Measurements from ENCODE around the gene LSAMP. TPM values are rescaled to one million over a fixed set of nuclear protein-coding genes. Genes with fewer than 3 reads are reported as not detected.
"Not testable (repeated sequence)": the region's sequence is repeated elsewhere in the genome, so short reads cannot be mapped to it uniquely, and the experiment has no call there.

The LSAMP gene
- polyA plus RNA-seq, 1 experiment, result 2.7 TPM

DNA sequence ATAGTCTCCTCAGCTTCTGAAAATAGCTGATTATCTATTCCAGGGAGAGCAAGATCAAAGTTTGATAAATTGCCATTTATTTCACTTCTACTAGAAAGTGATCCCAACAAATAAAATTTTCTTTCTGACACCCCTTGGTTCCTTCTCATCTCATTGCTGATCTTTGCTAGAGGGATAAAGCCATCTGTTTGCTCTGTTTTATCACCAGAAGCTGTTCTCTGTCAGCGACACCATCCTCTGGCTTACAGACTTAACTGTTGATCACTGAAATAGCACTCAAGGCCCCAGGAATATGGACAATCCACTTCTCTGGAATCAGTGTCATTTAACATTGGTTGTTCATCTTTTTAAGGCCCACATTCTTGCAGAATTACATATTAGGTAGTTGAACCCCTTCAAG is 219.0 kb downstream of the LSAMP start:
- ChIA-PET POLR2A (no interaction called here), CTCF (interaction anchor here (0.6 kb wide), 1 partner anchor 7 kb away, joined by 3 read pairs; no protein-coding TSS in a partner anchor)
- H3K36me3 ChIP-seq (ENCODE audit: control insufficient read depth, insufficient read depth, low read length), result no peaks in the 10 kb centered on the region
- TF ChIP-seq, protein P1, sequence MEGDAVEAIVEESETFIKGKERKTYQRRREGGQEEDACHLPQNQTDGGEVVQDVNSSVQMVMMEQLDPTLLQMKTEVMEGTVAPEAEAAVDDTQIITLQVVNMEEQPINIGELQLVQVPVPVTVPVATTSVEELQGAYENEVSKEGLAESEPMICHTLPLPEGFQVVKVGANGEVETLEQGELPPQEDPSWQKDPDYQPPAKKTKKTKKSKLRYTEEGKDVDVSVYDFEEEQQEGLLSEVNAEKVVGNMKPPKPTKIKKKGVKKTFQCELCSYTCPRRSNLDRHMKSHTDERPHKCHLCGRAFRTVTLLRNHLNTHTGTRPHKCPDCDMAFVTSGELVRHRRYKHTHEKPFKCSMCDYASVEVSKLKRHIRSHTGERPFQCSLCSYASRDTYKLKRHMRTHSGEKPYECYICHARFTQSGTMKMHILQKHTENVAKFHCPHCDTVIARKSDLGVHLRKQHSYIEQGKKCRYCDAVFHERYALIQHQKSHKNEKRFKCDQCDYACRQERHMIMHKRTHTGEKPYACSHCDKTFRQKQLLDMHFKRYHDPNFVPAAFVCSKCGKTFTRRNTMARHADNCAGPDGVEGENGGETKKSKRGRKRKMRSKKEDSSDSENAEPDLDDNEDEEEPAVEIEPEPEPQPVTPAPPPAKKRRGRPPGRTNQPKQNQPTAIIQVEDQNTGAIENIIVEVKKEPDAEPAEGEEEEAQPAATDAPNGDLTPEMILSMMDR (IDR thresholded peaks at IDR 0.05; ENCODE audit: insufficient read depth, low read depth, low read length), result no peak
- no peak for DNase-seq (ENCODE audit: low read depth)
- no peak overlapping the region for H3K4me3 ChIP-seq (ENCODE audit: low read depth, low read length)
- H3K27me3 ChIP-seq (ENCODE audit: control insufficient read depth, insufficient read depth, low read length), result no peaks in the 10 kb centered on the region

DNA sequence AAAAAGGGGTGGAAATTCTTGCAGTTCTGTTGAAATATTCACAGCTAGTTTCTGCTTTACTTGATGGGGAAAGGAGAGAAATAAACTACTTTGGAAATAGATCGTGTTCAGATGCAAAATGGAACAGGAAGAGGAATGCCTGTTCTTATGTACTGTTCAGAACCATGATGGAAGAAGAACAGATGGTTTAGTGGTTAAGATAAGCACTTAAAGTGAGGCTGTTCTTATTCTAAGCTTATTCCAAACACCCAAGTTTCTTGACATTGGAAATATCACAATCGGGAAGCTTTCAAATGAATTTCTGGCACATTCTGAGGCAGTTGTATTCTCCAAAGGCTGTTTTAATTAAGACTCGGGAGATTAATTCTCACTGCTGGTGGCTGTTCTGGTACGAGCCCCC is 228.5 kb downstream of the LSAMP start:
- no peaks in the 10 kb centered on the region for H3K36me3 ChIP-seq (ENCODE audit: control insufficient read depth, insufficient read depth, low read length)
- ChIA-PET CTCF (no interaction called here), POLR2A (interaction anchor here (0.6 kb wide), 1 partner anchor 17 kb away, joined by 3 read pairs; no protein-coding TSS in a partner anchor)
- H3K4me3 ChIP-seq (ENCODE audit: low read depth, low read length), result no peak overlapping the region
- TF ChIP-seq, protein P1 (IDR thresholded peaks at IDR 0.05; ENCODE audit: insufficient read depth, low read depth, low read length), result no peak
- no peak for DNase-seq (ENCODE audit: low read depth)
- no peaks in the 10 kb centered on the region for H3K27me3 ChIP-seq (ENCODE audit: control insufficient read depth, insufficient read depth, low read length)

DNA sequence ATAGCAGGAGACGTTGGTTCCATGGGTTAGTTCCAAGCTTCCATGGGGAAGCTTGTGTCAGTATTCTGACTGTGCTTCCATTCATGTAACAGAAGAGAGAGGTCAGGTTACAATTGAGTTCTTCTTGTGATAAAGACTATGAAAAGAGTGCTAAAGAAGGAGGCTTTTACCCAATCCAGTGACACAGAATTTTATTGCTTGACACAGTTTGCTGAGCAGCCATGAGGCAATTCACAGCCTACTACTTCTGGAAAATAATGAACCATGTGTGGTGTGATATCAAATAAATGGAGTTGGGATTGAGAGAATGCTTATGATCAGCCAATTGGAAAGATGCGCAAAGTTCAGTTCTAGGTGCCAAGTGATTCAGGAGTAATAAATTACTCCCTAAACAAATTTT is 233.4 kb downstream of the LSAMP start:
- Histone ChIP-seq H3K36me3 (ENCODE audit: control insufficient read depth, insufficient read depth, low read length) (no peaks in the 10 kb centered on the region), H3K4me3 (ENCODE audit: low read depth, low read length) (no peak overlapping the region), H3K27me3 (ENCODE audit: control insufficient read depth, insufficient read depth, low read length) (no peaks in the 10 kb centered on the region)
- ChIA-PET CTCF (no interaction called here), POLR2A (no interaction called here)
- no peak for DNase-seq (ENCODE audit: low read depth)
- TF ChIP-seq, protein P1 (IDR thresholded peaks at IDR 0.05; ENCODE audit: insufficient read depth, low read depth, low read length), result no peak

DNA sequence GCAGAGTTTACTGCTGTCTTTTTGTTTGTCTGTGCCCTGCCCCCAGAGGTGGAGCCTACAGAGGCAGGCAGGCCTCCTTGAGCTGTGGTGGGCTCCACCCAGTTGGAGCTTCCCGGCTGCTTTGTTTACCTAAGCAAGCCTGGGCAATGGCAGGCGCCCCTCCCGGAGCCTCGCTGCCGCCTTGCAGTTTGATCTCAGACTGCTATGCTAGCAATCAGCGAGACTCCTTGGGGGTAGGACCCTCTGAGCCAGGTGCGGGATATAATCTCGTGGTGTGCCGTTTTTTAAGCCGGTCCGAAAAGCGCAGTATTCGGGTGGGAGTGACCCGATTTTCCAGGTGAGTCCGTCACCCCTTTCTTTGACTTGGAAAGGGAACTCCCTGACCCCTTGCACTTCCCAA is 236.5 kb downstream of the LSAMP start:
- H3K36me3 ChIP-seq (ENCODE audit: control insufficient read depth, insufficient read depth, low read length); H3K27me3 ChIP-seq (ENCODE audit: control insufficient read depth, insufficient read depth, low read length); H3K4me3 ChIP-seq (ENCODE audit: low read depth, low read length); DNase-seq (ENCODE audit: low read depth); CTCF ChIA-PET; POLR2A ChIA-PET: not testable (repeated sequence)

DNA sequence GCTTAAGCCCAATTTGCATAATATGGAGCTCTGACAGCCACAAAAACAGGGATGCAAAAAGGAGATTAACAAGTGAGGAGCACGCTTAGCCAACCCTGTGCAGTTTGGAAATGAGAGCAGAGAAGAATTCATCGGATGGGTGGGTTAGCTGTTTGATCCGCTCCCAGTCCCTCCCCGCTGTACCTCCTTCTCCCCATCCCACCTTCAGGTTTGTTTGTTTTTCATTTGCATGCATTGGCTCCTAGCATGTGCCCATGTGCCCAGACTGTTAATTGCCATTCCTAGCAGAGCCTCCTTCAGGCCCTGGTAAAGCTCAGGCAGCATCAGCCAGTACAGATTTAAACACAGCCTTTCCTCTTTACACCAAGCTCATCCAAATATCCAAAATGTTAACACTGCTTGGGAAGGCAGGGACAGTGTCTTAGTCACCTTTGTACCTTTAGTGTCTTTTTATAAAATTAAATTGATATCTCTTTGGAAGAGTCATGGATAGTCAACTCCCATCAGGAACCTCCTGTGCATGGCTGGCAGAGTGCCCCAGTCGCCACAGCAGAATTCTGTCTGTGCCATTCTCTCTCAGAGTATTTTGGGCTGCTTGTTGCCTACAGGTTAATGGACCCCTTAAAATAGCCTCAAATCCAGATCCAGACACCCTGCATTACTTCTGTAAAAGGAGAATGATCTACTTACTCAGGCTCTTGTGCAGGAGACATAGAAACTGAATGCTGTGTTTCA is 244.2 kb downstream of the LSAMP start:
- ChIA-PET CTCF (no interaction called here), POLR2A (no interaction called here)
- Histone ChIP-seq H3K27me3 (ENCODE audit: control insufficient read depth, insufficient read depth, low read length) (no peaks in the 10 kb centered on the region), H3K4me3 (ENCODE audit: low read depth, low read length) (no peak overlapping the region), H3K36me3 (ENCODE audit: control insufficient read depth, insufficient read depth, low read length) (no peaks in the 10 kb centered on the region)
- TF ChIP-seq, protein P1 (IDR thresholded peaks at IDR 0.05; ENCODE audit: insufficient read depth, low read depth, low read length), result no peak
- DNase-seq (ENCODE audit: low read depth), result no peak

DNA sequence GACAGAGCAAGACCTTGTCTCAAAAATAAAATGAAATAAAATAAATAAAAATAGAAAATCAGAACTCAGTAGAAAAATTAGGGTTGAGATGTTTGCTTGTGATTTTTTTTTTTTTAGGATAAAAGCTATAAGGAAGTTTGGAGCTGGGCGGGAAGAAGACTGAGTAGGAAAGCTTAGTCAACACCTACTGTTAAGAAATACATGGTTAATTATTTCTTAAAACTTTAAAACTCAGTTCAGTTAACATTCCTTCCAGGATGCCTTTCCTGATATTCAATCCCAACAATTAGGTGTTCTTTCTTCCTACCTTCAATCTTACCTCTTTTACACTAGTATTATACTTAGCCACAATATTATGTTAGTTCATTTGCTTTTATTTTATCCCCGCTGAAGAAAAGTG is 246.2 kb downstream of the LSAMP start:
- ChIA-PET POLR2A (no interaction called here), CTCF (no interaction called here)
- TF ChIP-seq, protein P1 (IDR thresholded peaks at IDR 0.05; ENCODE audit: insufficient read depth, low read depth, low read length), result no peak

More for the DNA sequence above, 246.2 kb downstream of the LSAMP start:
- H3K4me3 ChIP-seq (ENCODE audit: low read depth, low read length), result no peak overlapping the region
- DNase-seq (ENCODE audit: low read depth), result no peak
- no peaks in the 10 kb centered on the region for H3K36me3 ChIP-seq (ENCODE audit: control insufficient read depth, insufficient read depth, low read length)
- no peaks in the 10 kb centered on the region for H3K27me3 ChIP-seq (ENCODE audit: control insufficient read depth, insufficient read depth, low read length)
